8988T (cell line): Measurements from ENCODE around the gene ITPKB.

Experiments used
- DNase-seq: peaks from one replicate; pipeline ENCODE4 v3.0.0; 2011

ITPKB gene

GRCh38 chr1:226700861-226701260 lies 38.2 kb downstream of the ITPKB start:
- no peak for DNase-seq

GRCh38 chr1:226699166-226699565 lies 39.9 kb downstream of the ITPKB start:
- DNase-seq, result no peak

GRCh38 chr1:226698659-226699058 lies 40.4 kb downstream of the ITPKB start:
- DNase-seq, result no peak

GRCh38 chr1:226697929-226698544 lies 41.0 kb downstream of the ITPKB start:
- DNase-seq, result no peak

- DNase-seq, result no peak
These were observed 41.7 kb downstream of the ITPKB start for GRCh38 chr1:226697151-226697928.

- no peak for DNase-seq
These were observed 42.5 kb downstream of the ITPKB start for GRCh38 chr1:226696547-226696946.

- no peak for DNase-seq
These were observed 43.7 kb downstream of the ITPKB start for GRCh38 chr1:226695335-226695900.

GRCh38 chr1:226692823-226693222 lies 46.3 kb downstream of the ITPKB start:
- no peak for DNase-seq

- no peak for DNase-seq
These were observed 46.9 kb downstream of the ITPKB start for GRCh38 chr1:226692051-226692792.

GRCh38 chr1:226691247-226691646 lies 47.8 kb downstream of the ITPKB start:
- DNase-seq, result no peak

- DNase-seq, result no peak
These were observed 48.6 kb downstream of the ITPKB start for GRCh38 chr1:226690460-226690982.

GRCh38 chr1:226688808-226689207 lies 50.3 kb downstream of the ITPKB start:
- DNase-seq, result no peak

- no peak for DNase-seq
These were observed 50.9 kb downstream of the ITPKB start for GRCh38 chr1:226688056-226688748.

GRCh38 chr1:226687426-226687825 lies 51.7 kb downstream of the ITPKB start:
- no peak for DNase-seq

- DNase-seq, result no peak
These were observed 52.3 kb downstream of the ITPKB start for GRCh38 chr1:226686440-226687425.

- no peak for DNase-seq
These were observed 53.8 kb downstream of the ITPKB start for GRCh38 chr1:226685196-226685820.

- no peak for DNase-seq
These were observed 55.1 kb downstream of the ITPKB start for GRCh38 chr1:226684026-226684425.

GRCh38 chr1:226682871-226683814 lies 55.9 kb downstream of the ITPKB start:
- no peak for DNase-seq

- DNase-seq, result no peak
These were observed 57.2 kb downstream of the ITPKB start for GRCh38 chr1:226681652-226682493.
